HepG2 (cell line): Measurements from ENCODE around the gene SYNM. TPM values are rescaled to one million over a fixed set of nuclear protein-coding genes. Genes with fewer than 3 reads are reported as not detected.

Experiments
- ATAC-seq: fragments of 200-7000 bp; cut with Tn5 transposase; 3 replicates; pipeline ENCODE4 v1.9.1; 2020; ENCODE audit warnings: mild to moderate bottlenecking, moderate library complexity
- BruUV-seq: library from RNA; stranded (reverse); fragments of 400-500 nt; replicated peaks from 2 replicates; lab custom pipeline; 2021; lab: Mats Ljungman, UMichigan
- CTCF ChIA-PET: fragments of 300-600 bp; formaldehyde crosslinking; extraction: SDS; loops from one replicate; lab custom pipeline; 2021; ENCODE audit warnings: low total read pairs, inconsistent platforms, low intra/inter-chr PET ratio; lab: Yijun Ruan, JAX
- POLR2A ChIA-PET: fragments of 350-600 bp; sonication (Branson Sonifier 250); formaldehyde crosslinking; loops from one replicate; lab custom pipeline; 2020; ENCODE audit warnings: antibody characterized with exemption, inconsistent platforms; lab: Yijun Ruan, JAX
- DNase-seq: peaks from one replicate; pipeline ENCODE4 v3.0.0-alpha.2; 2015; ENCODE audit warnings: low spot score
- FAIRE-seq: peaks from 3 replicates; lab custom pipeline; 2011; peaks lifted over from hg19 to GRCh38; lab: Jason Lieb, UNC
- H2AFZ ChIP-seq: one replicate; pipeline ENCODE4 v1.6.1; 2011; ENCODE audit warnings: low read length, inconsistent platforms
- H3K27ac ChIP-seq: fragments of 300-600 bp; 3 replicates; pipeline ENCODE4 v1.8.0; 2011; ENCODE audit warnings: mixed run types, mild to moderate bottlenecking, mixed read lengths, low read length, inconsistent platforms; ENCODE audit not compliant: insufficient read depth; ENCODE audit errors: extremely low read length
- H3K27me3 ChIP-seq, 2 experiments: fragments of 200-600 bp in 1 of 2; 2 replicates in 1 of 2; 3 replicates in 1 of 2; pipeline versions ENCODE4 v1.6.0 to v1.8.0; 2011; ENCODE audit warnings: low read length in 2 of 2, mild to moderate bottlenecking in 2 of 2, moderate library complexity in 2 of 2, inconsistent platforms in 1 of 2; ENCODE audit not compliant: insufficient read depth in 2 of 2, control insufficient read depth in 1 of 2
- H3K36me3 ChIP-seq, 2 experiments: fragments of 200-600 bp in 1 of 2; replicated peaks in 1 of 2; 2 replicates in 1 of 2; 3 replicates in 1 of 2; pipeline versions ENCODE4 v1.5.1 to v1.8.0; 2011; ENCODE audit warnings: low read length in 2 of 2, inconsistent platforms in 1 of 2; ENCODE audit not compliant: insufficient read depth in 2 of 2, control insufficient read depth in 1 of 2
- H3K4me1 ChIP-seq: 2 replicates; pipeline ENCODE4 v1.5.1; 2012; ENCODE audit warnings: low read length, inconsistent platforms; ENCODE audit not compliant: insufficient read depth
- H3K4me2 ChIP-seq: 2 replicates; pipeline ENCODE4 v1.6.0; 2011; ENCODE audit warnings: low read depth, low read length, inconsistent platforms
- H3K4me3 ChIP-seq, 3 experiments: fragments of 200-600 bp in 1 of 3; sonication (generic), shearing (Covaris generic) in 1 of 3; replicated peaks in 1 of 3; 2 replicates each; pipeline ENCODE4 v1.5.1; 2011 to 2016; ENCODE audit warnings: low read length in 3 of 3, inconsistent platforms in 2 of 3, low read depth in 2 of 3, mild to moderate bottlenecking in 2 of 3, control low read depth in 1 of 3, mixed read lengths in 1 of 3; ENCODE audit not compliant: insufficient read depth in 1 of 3
- H3K79me2 ChIP-seq: one replicate; pipeline ENCODE4 v1.6.1; 2011; ENCODE audit warnings: low read length, inconsistent platforms; ENCODE audit not compliant: insufficient read depth
- H3K9ac ChIP-seq: 2 replicates; pipeline ENCODE4 v1.6.0; 2011; ENCODE audit warnings: mild to moderate bottlenecking, low read depth, low read length, inconsistent platforms; ENCODE audit not compliant: insufficient read depth
- H3K9me3 ChIP-seq: 2 replicates; pipeline ENCODE4 v1.5.1; 2012; ENCODE audit warnings: mild to moderate bottlenecking, low read length
- H4K20me1 ChIP-seq: 2 replicates; pipeline ENCODE4 v1.6.0; 2011; ENCODE audit warnings: inconsistent platforms, mild to moderate bottlenecking, low read length, moderate library complexity; ENCODE audit not compliant: insufficient read depth
- CREB1 ChIP-seq, 2 experiments: fragments of 450-650 bp in 1 of 2; IDR thresholded peaks; 2 replicates each; pipeline ENCODE4 v1.6.1; 2016 to 2017; ENCODE audit warnings: control low read depth in 1 of 2, mild to moderate bottlenecking in 1 of 2, missing compliant biosample characterization in 1 of 2, missing genetic modification characterization in 1 of 2
- CSRNP2 ChIP-seq: sonication (generic); formaldehyde crosslinking; conservative IDR thresholded peaks from 2 replicates; pipeline ENCODE4 v1.8.0; 2022; ENCODE audit warnings: low read depth, missing genetic modification reagents
- HNRNPLL ChIP-seq: fragments of 200-400 bp; formaldehyde crosslinking; IDR thresholded peaks from 2 replicates; pipeline ENCODE4 v1.6.1; 2017; ENCODE audit warnings: mild to moderate bottlenecking, low read depth, low read length; ENCODE audit not compliant: poor library complexity, severe bottlenecking
- HOMEZ ChIP-seq: IDR thresholded peaks from 2 replicates; pipeline ENCODE4 v1.6.1; 2016; ENCODE audit warnings: low read depth
- MTF2 ChIP-seq: sonication (generic); formaldehyde crosslinking; IDR thresholded peaks from 2 replicates; pipeline ENCODE4 v1.5.0; 2020; ENCODE audit warnings: missing genetic modification reagents, borderline replicate concordance
- NONO ChIP-seq, 2 experiments: fragments of 450-650 bp in 1 of 2; sonication (generic) in 1 of 2; formaldehyde crosslinking in 1 of 2; IDR thresholded peaks in 1 of 2; conservative IDR thresholded peaks in 1 of 2; 2 replicates each; pipeline versions ENCODE4 v1.6.1 to v1.8.0; 2017 to 2022; ENCODE audit warnings: mild to moderate bottlenecking in 1 of 2, missing genetic modification reagents in 1 of 2, moderate library complexity in 1 of 2
- RAD21 ChIP-seq: fragments of 450-650 bp; formaldehyde crosslinking; IDR thresholded peaks from 2 replicates; pipeline ENCODE4 v1.5.0; 2020; ENCODE audit warnings: mild to moderate bottlenecking
- SAP130 ChIP-seq: IDR thresholded peaks from 2 replicates; pipeline ENCODE4 v1.6.1; 2016; ENCODE audit warnings: low read depth
- XRCC5 ChIP-seq: fragments of 200-400 bp; formaldehyde crosslinking; optimal IDR thresholded peaks from 2 replicates; pipeline ENCODE3; 2017; ENCODE audit warnings: mild to moderate bottlenecking, low read length
- ZFP82 ChIP-seq: sonication (generic); formaldehyde crosslinking; IDR thresholded peaks from 2 replicates; pipeline ENCODE4 v1.5.1; 2020; ENCODE audit warnings: mild to moderate bottlenecking, missing genetic modification reagents, borderline replicate concordance
- ZNF607 ChIP-seq: sonication (generic); formaldehyde crosslinking; IDR thresholded peaks from 2 replicates; pipeline ENCODE4 v1.5.1; 2020; ENCODE audit warnings: missing genetic modification reagents, mild to moderate bottlenecking, borderline replicate concordance
- WGBS: methylation state at CpG from one replicate; pipeline ENCODE4 v1.1.6; 2017; ENCODE audit warnings: low lambda C conversion rate; 5-methylcytosine and 5-hydroxymethylcytosine counted together
- in situ Hi-C: cut with HindIII; loops from 2 replicates; pipeline ENCODE4 v1.10.0; 2017; ENCODE audit warnings: low pct_unique_long_range_greater_than_20kb; ENCODE audit not compliant: extremely low pct_ligation_motif_present
- intact Hi-C: fragments of 100-400 bp; cut with micrococcal nuclease; formaldehyde crosslinking; loops from one replicate; pipeline ENCODE4 v1.10.0; 2022; ENCODE audit not compliant: unreplicated experiment
- polyA plus RNA-seq, 8 experiments: library from polyadenylated mRNA; depleted of rRNA in 3 of 8; stranded (reverse) in 7 of 8; unstranded in 1 of 8; fragments of >200 nt; fragmentation: Illumina TruSeq in 4 of 8; extraction: Trizol in 4 of 8; gene quantifications; 2 replicates each; pipeline versions ENCODE4 v1.2.1 to v1.2.3, GENCODE V29; 2011 to 2016; ENCODE audit warnings: low read depth in 4 of 8, missing spikeins in 1 of 8, mixed read lengths in 1 of 8; ENCODE audit not compliant: insufficient read depth in 1 of 8
- total RNA-seq, 5 experiments: library from RNA; depleted of rRNA; stranded (reverse); fragments of >200 nt; fragmentation: Illumina TruSeq; extraction: Trizol; gene quantifications; 2 replicates each; pipeline ENCODE4 v1.2.3, GENCODE V29; 2016; ENCODE audit warnings: low read depth in 1 of 5

SYNM gene
- total and polyA plus RNA-seq, 2 of the 13 experiments (the other 11 are each of a cell fraction or from before 2014, with no cell fraction given): 1.1 to 3.7 TPM

- ChIA-PET POLR2A (no interaction called here), CTCF (interaction anchor here (1.4 to 2.3 kb wide), 2 partner anchors 111 to 114 kb away, joined by 4 to 35 read pairs; no protein-coding TSS in a partner anchor)
- Histone ChIP-seq H3K27me3 (peaks cover 16 to 61% of the 10 kb centered on the region in 2 experiments), H3K4me2 (peak overlapping the region; percentile 88), H4K20me1 (no peaks in the 10 kb centered on the region), H3K9ac (no peak overlapping the region), H3K9me3 (no peaks in the 10 kb centered on the region), H3K4me1 (peaks cover 10% of the 10 kb centered on the region), H2AFZ (no peak overlapping the region), H3K36me3 (no peaks in the 10 kb centered on the region), H3K4me3 (no peak overlapping the region), H3K27ac (no peak overlapping the region), H3K79me2 (no peaks in the 10 kb centered on the region)
- intact Hi-C loops (loop anchor here (1.0 to 2.0 kb wide), 2 partner anchors 31 to 114 kb away; no protein-coding TSS in a partner anchor), in situ Hi-C loops (loop anchor here (5.0 kb wide), 1 partner anchor 113 kb away; no protein-coding TSS in a partner anchor)
- FAIRE-seq: no peak
- ATAC-seq: no peak
- no peak for TF ChIP-seq NONO (IDR thresholded peaks at IDR 0.05)
- TF ChIP-seq NONO (CRISPR knock-in tag; conservative IDR thresholded peaks at IDR 0.05): no peak
- DNase-seq: no peak
- 38% methylated on average over 6 of the region's 7 CpGs for WGBS
- BruUV-seq: no TSS peak
Measured at GRCh38 chr15:99099661-99100060, 5.2 kb upstream of the SYNM start.

GRCh38 chr15:99100245-99101173 is 4.4 kb upstream of the SYNM start:
- WGBS: 2% methylated on average over 26 of the region's 50 CpGs
- BruUV-seq: no TSS peak
- H3K4me1 ChIP-seq: peaks cover 10% of the 10 kb centered on the region
- H3K27me3 ChIP-seq: peaks cover 16 to 61% of the 10 kb centered on the region in 2 experiments
- intact Hi-C loops: loop anchor here (1.0 to 2.0 kb wide), 2 partner anchors 30 to 113 kb away; no protein-coding TSS in a partner anchor
- ChIA-PET POLR2A (interaction anchor here (0.6 kb wide), 1 partner anchor 633 kb away, joined by 3 read pairs; the partner anchor contains the start of gene LYSMD4), CTCF (interaction anchor here (1.4 to 2.3 kb wide), 2 partner anchors 110 to 113 kb away, joined by 4 to 35 read pairs; no protein-coding TSS in a partner anchor)
- H3K79me2 ChIP-seq: no peaks in the 10 kb centered on the region
- H3K9ac ChIP-seq: peak overlapping the region; percentile 47; the same call in 1 of the 2 replicates
- H2AFZ ChIP-seq: no peak overlapping the region
- ATAC-seq (peak; percentile 64), FAIRE-seq (peak; percentile 56), DNase-seq (peak; percentile 62)
- no peak overlapping the region for H3K27ac ChIP-seq
- in situ Hi-C loops: loop anchor here (5.0 kb wide), 1 partner anchor 112 kb away; no protein-coding TSS in a partner anchor
- no peaks in the 10 kb centered on the region for H3K36me3 ChIP-seq
- H3K9me3 ChIP-seq: no peaks in the 10 kb centered on the region
- peak overlapping the region; percentile 88 for H3K4me2 ChIP-seq
- H3K4me3 ChIP-seq: peak overlapping the region; percentile 50 to 74 (median 56)
- no peaks in the 10 kb centered on the region for H4K20me1 ChIP-seq
- TF ChIP-seq HNRNPLL (peak; percentile 51), ZNF607 (CRISPR knock-in tag) (0 out of 2 replicates have a peak, but pooled peaks have one; percentile 29), ZFP82 (CRISPR knock-in tag) (no peak), XRCC5 (peak; percentile 79), SAP130 (CRISPR knock-in tag) (peak; percentile 38; the same call in 1 of the 2 replicates), CREB1 (IDR thresholded peaks at IDR 0.05) (no peak), CREB1 (CRISPR knock-in tag; IDR thresholded peaks at IDR 0.05) (no peak), MTF2 (0 out of 2 replicates have a peak, but pooled peaks have one; percentile 41), RAD21 (CRISPR knock-in tag) (peak; percentile 85), CSRNP2 (CRISPR knock-in tag) (no peak), HOMEZ (CRISPR knock-in tag) (0 out of 2 replicates have a peak, but pooled peaks have one; percentile 22)
